Measurements from ENCODE around the gene SIGLEC5. TPM values are rescaled to one million over a fixed set of nuclear protein-coding genes. Genes with fewer than 3 reads are reported as not detected.

SIGLEC5 gene
- polyA plus RNA-seq, 1 of the 3 experiments (the other 2 are of a cell fraction): not detected

DNA sequence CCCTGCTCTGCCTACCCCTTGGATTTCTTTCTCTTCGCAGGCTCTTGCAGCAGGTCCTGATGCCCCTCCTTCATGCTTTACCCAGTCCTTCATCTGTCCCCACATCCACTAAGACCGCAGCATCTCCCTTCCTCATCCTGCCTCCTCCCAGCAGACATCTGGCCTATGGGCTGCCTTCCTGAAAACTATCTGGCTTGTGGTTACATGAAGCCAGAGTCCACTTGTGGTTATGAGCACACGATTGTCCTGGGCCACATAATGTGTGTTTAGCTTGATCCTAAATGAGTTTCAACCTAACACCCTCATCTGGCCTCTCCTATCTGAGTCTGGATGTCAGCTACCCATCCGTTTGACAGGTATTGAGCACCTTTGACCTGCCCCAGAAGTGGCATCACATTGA is 64.6 kb downstream of the SIGLEC5 start:
- Histone ChIP-seq H3K9me3 (no peaks in the 10 kb centered on the region; the same call in 1 of the 2 replicates), H4K20me1 (ENCODE audit: insufficient read depth) (no peaks in the 10 kb centered on the region), H3K4me1 (ENCODE audit: control insufficient read depth in 1 of 2, insufficient read depth in 2 of 2, low read depth in 1 of 2, low read length in 1 of 2) (no peaks in the 10 kb centered on the region), H2AFZ (ENCODE audit: low read depth) (no peak overlapping the region), H3K27me3 (ENCODE audit: insufficient read depth) (peaks cover 39% of the 10 kb centered on the region; the same call in 1 of the 2 replicates), H3K4me2 (no peak overlapping the region), H3F3A (replicated peaks; ENCODE audit: insufficient read depth) (peaks cover 5% of the 10 kb centered on the region), H3K79me2 (ENCODE audit: insufficient read depth) (no peaks in the 10 kb centered on the region), H3K9me2 (no peaks in the 10 kb centered on the region), H3K36me3 (replicated peaks in 1 of 2; ENCODE audit: control insufficient read depth in 1 of 2, insufficient read depth in 2 of 2, low read length in 1 of 2) (no peaks in the 10 kb centered on the region), H3K27ac (ENCODE audit: low read depth in 2 of 2, low read length in 1 of 2) (no peak overlapping the region), H3K9ac (no peak overlapping the region), H3K4me3 (ENCODE audit: low read depth in 2 of 2, low read length in 1 of 2) (no peak overlapping the region)
- ChIA-PET POLR2A (no interaction called here), CTCF (interaction anchor here (0.9 kb wide), 1 partner anchor 15 kb away, joined by 3 read pairs; no protein-coding TSS in a partner anchor)
- no peak for DNase-seq
- 0% methylated on average over 4 of the region's 4 CpGs for WGBS (ENCODE audit: low lambda C conversion rate)
- TF ChIP-seq RCOR1 (IDR thresholded peaks at IDR 0.05; ENCODE audit: low read length): no peak
- TF ChIP-seq MXI1 (IDR thresholded peaks at IDR 0.05; ENCODE audit: low read depth, low read length): no peak
- TF ChIP-seq, protein P1, sequence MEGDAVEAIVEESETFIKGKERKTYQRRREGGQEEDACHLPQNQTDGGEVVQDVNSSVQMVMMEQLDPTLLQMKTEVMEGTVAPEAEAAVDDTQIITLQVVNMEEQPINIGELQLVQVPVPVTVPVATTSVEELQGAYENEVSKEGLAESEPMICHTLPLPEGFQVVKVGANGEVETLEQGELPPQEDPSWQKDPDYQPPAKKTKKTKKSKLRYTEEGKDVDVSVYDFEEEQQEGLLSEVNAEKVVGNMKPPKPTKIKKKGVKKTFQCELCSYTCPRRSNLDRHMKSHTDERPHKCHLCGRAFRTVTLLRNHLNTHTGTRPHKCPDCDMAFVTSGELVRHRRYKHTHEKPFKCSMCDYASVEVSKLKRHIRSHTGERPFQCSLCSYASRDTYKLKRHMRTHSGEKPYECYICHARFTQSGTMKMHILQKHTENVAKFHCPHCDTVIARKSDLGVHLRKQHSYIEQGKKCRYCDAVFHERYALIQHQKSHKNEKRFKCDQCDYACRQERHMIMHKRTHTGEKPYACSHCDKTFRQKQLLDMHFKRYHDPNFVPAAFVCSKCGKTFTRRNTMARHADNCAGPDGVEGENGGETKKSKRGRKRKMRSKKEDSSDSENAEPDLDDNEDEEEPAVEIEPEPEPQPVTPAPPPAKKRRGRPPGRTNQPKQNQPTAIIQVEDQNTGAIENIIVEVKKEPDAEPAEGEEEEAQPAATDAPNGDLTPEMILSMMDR (IDR thresholded peaks at IDR 0.05): no peak
- no peak for TF ChIP-seq POLR2AphosphoS5 (IDR thresholded peaks at IDR 0.05; ENCODE audit: low read depth, low read length)
- TF ChIP-seq, protein P2, sequence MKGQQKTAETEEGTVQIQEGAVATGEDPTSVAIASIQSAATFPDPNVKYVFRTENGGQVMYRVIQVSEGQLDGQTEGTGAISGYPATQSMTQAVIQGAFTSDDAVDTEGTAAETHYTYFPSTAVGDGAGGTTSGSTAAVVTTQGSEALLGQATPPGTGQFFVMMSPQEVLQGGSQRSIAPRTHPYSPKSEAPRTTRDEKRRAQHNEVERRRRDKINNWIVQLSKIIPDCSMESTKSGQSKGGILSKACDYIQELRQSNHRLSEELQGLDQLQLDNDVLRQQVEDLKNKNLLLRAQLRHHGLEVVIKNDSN (IDR thresholded peaks at IDR 0.05; ENCODE audit: borderline replicate concordance, low read depth): no peak
- TF ChIP-seq TAF1 (IDR thresholded peaks at IDR 0.05; ENCODE audit: borderline replicate concordance, low read depth, low read length): no peak
- no peak for TF ChIP-seq SMC3 (IDR thresholded peaks at IDR 0.05; ENCODE audit: low read depth, low read length)
- TF ChIP-seq RAD21 (IDR thresholded peaks at IDR 0.05; ENCODE audit: low read length): no peak
- TF ChIP-seq, protein P3, sequence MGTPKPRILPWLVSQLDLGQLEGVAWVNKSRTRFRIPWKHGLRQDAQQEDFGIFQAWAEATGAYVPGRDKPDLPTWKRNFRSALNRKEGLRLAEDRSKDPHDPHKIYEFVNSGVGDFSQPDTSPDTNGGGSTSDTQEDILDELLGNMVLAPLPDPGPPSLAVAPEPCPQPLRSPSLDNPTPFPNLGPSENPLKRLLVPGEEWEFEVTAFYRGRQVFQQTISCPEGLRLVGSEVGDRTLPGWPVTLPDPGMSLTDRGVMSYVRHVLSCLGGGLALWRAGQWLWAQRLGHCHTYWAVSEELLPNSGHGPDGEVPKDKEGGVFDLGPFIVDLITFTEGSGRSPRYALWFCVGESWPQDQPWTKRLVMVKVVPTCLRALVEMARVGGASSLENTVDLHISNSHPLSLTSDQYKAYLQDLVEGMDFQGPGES (IDR thresholded peaks at IDR 0.05; ENCODE audit: low read depth, low read length): no peak
- TF ChIP-seq NFIC (IDR thresholded peaks at IDR 0.05; ENCODE audit: borderline replicate concordance): no peak

DNA sequence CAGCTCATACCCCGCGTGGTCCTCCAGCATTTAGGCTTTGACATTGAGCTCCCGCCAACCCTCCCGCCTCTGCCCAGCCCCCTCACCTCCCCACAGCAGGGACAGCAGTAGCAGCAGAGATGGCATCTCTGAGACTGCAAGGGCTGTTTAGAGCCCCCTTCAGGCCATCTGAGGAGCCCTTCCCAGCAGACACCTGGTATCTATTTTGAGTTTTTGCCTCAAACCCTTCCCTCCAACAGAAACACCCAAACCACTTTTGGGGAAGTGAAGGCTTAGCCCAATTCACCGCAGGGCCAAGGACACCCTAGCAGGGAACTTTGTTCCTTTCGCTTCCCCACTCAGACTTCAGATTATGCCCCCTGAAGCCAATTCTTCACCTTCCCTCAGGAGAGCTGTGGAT is 65.4 kb downstream of the SIGLEC5 start:
- Histone ChIP-seq H3K27ac (ENCODE audit: low read depth in 2 of 2, low read length in 1 of 2) (no peak overlapping the region), H3K27me3 (ENCODE audit: insufficient read depth) (peaks cover 39% of the 10 kb centered on the region; the same call in 1 of the 2 replicates), H3K79me2 (ENCODE audit: insufficient read depth) (no peaks in the 10 kb centered on the region), H3K4me3 (ENCODE audit: low read depth in 2 of 2, low read length in 1 of 2) (no peak overlapping the region), H4K20me1 (ENCODE audit: insufficient read depth) (no peaks in the 10 kb centered on the region), H3K36me3 (replicated peaks in 1 of 2; ENCODE audit: control insufficient read depth in 1 of 2, insufficient read depth in 2 of 2, low read length in 1 of 2) (no peaks in the 10 kb centered on the region), H3K4me1 (ENCODE audit: control insufficient read depth in 1 of 2, insufficient read depth in 2 of 2, low read depth in 1 of 2, low read length in 1 of 2) (no peaks in the 10 kb centered on the region), H3K9me3 (no peaks in the 10 kb centered on the region; the same call in 1 of the 2 replicates), H3F3A (replicated peaks; ENCODE audit: insufficient read depth) (peaks cover 5% of the 10 kb centered on the region), H2AFZ (ENCODE audit: low read depth) (no peak overlapping the region), H3K9ac (no peak overlapping the region), H3K9me2 (no peaks in the 10 kb centered on the region), H3K4me2 (no peak overlapping the region)
- POLR2A ChIA-PET: no interaction called here
- 13% methylated on average over 6 of the region's 6 CpGs for WGBS (ENCODE audit: low lambda C conversion rate)
- CTCF ChIA-PET: interaction anchor here (0.8 kb wide), 1 partner anchor 91 kb away, joined by 3 read pairs; no protein-coding TSS in a partner anchor
- no peak for TF ChIP-seq EZH2phosphoT487 (IDR thresholded peaks at IDR 0.05; ENCODE audit: borderline replicate concordance, low read depth)
- TF ChIP-seq, protein P4, sequence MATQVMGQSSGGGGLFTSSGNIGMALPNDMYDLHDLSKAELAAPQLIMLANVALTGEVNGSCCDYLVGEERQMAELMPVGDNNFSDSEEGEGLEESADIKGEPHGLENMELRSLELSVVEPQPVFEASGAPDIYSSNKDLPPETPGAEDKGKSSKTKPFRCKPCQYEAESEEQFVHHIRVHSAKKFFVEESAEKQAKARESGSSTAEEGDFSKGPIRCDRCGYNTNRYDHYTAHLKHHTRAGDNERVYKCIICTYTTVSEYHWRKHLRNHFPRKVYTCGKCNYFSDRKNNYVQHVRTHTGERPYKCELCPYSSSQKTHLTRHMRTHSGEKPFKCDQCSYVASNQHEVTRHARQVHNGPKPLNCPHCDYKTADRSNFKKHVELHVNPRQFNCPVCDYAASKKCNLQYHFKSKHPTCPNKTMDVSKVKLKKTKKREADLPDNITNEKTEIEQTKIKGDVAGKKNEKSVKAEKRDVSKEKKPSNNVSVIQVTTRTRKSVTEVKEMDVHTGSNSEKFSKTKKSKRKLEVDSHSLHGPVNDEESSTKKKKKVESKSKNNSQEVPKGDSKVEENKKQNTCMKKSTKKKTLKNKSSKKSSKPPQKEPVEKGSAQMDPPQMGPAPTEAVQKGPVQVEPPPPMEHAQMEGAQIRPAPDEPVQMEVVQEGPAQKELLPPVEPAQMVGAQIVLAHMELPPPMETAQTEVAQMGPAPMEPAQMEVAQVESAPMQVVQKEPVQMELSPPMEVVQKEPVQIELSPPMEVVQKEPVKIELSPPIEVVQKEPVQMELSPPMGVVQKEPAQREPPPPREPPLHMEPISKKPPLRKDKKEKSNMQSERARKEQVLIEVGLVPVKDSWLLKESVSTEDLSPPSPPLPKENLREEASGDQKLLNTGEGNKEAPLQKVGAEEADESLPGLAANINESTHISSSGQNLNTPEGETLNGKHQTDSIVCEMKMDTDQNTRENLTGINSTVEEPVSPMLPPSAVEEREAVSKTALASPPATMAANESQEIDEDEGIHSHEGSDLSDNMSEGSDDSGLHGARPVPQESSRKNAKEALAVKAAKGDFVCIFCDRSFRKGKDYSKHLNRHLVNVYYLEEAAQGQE (IDR thresholded peaks at IDR 0.05; ENCODE audit: low read depth, low read length): no peak
- TF ChIP-seq FOSL2 (IDR thresholded peaks at IDR 0.05; ENCODE audit: borderline replicate concordance, low read depth): no peak
- no peak for TF ChIP-seq TCF12 (IDR thresholded peaks at IDR 0.05)
- no peak for TF ChIP-seq TEAD4 (IDR thresholded peaks at IDR 0.05; ENCODE audit: borderline replicate concordance, insufficient read depth)
- no peak for TF ChIP-seq RAD21 (IDR thresholded peaks at IDR 0.05; ENCODE audit: low read length)
- TF ChIP-seq YY1 (IDR thresholded peaks at IDR 0.05; ENCODE audit: low read depth): no peak
- TF ChIP-seq, protein P1 (IDR thresholded peaks at IDR 0.05): no peak
- TF ChIP-seq RCOR1 (IDR thresholded peaks at IDR 0.05; ENCODE audit: low read length): no peak
- DNase-seq: no peak
